BJ (cell line): ENCODE results near the gene CFDP1. TPM values are rescaled to one million over a fixed set of nuclear protein-coding genes. Genes with fewer than 3 reads are reported as not detected.

Experiments
- CTCF ChIA-PET: fragments of 350-600 bp; formaldehyde crosslinking; extraction: SDS; loops from one replicate; lab custom pipeline; 2021; ENCODE audit warnings: antibody characterized with exemption, inconsistent platforms; lab: Yijun Ruan, JAX
- POLR2A ChIA-PET: fragments of 300-600 bp; sonication (Branson Sonifier 250); formaldehyde crosslinking; extraction: SDS; loops from one replicate; lab custom pipeline; 2021; ENCODE audit warnings: antibody characterized with exemption; lab: Charles Lee
- DNase-seq: peaks from one replicate; pipeline ENCODE4 v3.0.0-alpha.2; 2011; ENCODE audit warnings: low read depth
- H3K27me3 ChIP-seq: 2 replicates; pipeline ENCODE4 v1.6.0; 2011; ENCODE audit warnings: low read length; ENCODE audit not compliant: control insufficient read depth, insufficient read depth
- H3K36me3 ChIP-seq: 2 replicates; pipeline ENCODE4 v1.5.1; 2011; ENCODE audit warnings: low read length; ENCODE audit not compliant: control insufficient read depth, insufficient read depth
- H3K4me3 ChIP-seq: 2 replicates; pipeline ENCODE4 v1.5.1; 2011; ENCODE audit warnings: low read depth, mild to moderate bottlenecking, control low read depth, low read length
- CTCF ChIP-seq: IDR thresholded peaks from 2 replicates; pipeline ENCODE4 v1.5.1; 2011; ENCODE audit warnings: low read depth, mild to moderate bottlenecking, control low read depth, inconsistent platforms, low read length, moderate library complexity; ENCODE audit not compliant: insufficient read depth
- polyA plus RNA-seq: library from polyadenylated mRNA; depleted of rRNA; stranded (reverse); fragments of >200 nt; gene quantifications from 2 replicates; pipeline ENCODE4 v1.2.3, GENCODE V29; 2011

The CFDP1 gene
- polyA plus RNA-seq, 1 experiment, result 10.9 TPM

GRCh38 chr16:75416904-75417565 lies 16.3 kb downstream of the CFDP1 start:
- TF ChIP-seq CTCF, result no peak
- ChIA-PET POLR2A (no interaction called here), CTCF (interaction anchor here (0.9 kb wide), 1 partner anchor 100 kb away, joined by 3 read pairs; no protein-coding TSS in a partner anchor)
- Histone ChIP-seq H3K4me3 (no peak overlapping the region), H3K36me3 (0 out of 2 replicates have a peak, but pooled peaks cover 2% of the 10 kb centered on the region), H3K27me3 (no peaks in the 10 kb centered on the region)
- DNase-seq, result no peak

GRCh38 chr16:75415169-75415905 lies 18.0 kb downstream of the CFDP1 start:
- 0 out of 2 replicates have a peak, but pooled peaks cover 4% of the 10 kb centered on the region for H3K36me3 ChIP-seq
- no peak overlapping the region for H3K4me3 ChIP-seq
- no peaks in the 10 kb centered on the region for H3K27me3 ChIP-seq
- DNase-seq, result no peak
- POLR2A ChIA-PET, result no interaction called here
- no peak for TF ChIP-seq CTCF
- CTCF ChIA-PET, result interaction anchor here (0.7 to 1.1 kb wide), 2 partner anchors 13 to 216 kb away, joined by 3 to 4 read pairs; no protein-coding TSS in a partner anchor

- no peaks in the 10 kb centered on the region for H3K27me3 ChIP-seq
- no peak for TF ChIP-seq CTCF
- H3K36me3 ChIP-seq, result 0 out of 2 replicates have a peak, but pooled peaks cover 4% of the 10 kb centered on the region
- DNase-seq, result no peak
- POLR2A ChIA-PET, result no interaction called here
- CTCF ChIA-PET, result no interaction called here
- no peak overlapping the region for H3K4me3 ChIP-seq
Observed at GRCh38 chr16:75413951-75414350, 19.4 kb downstream of the CFDP1 start.

- no peak for DNase-seq
- Histone ChIP-seq H3K4me3 (no peak overlapping the region), H3K36me3 (0 out of 2 replicates have a peak, but pooled peaks cover 2% of the 10 kb centered on the region), H3K27me3 (no peaks in the 10 kb centered on the region)
- TF ChIP-seq CTCF, result no peak
- POLR2A ChIA-PET, result no interaction called here
- CTCF ChIA-PET, result interaction anchor here (0.8 kb wide), 1 partner anchor 14 kb away, joined by 4 read pairs; no protein-coding TSS in a partner anchor
Observed at GRCh38 chr16:75406943-75407342, 26.4 kb downstream of the CFDP1 start.

GRCh38 chr16:75402821-75403475 lies 30.4 kb downstream of the CFDP1 start:
- no peak overlapping the region for H3K4me3 ChIP-seq
- ChIA-PET POLR2A (no interaction called here), CTCF (interaction anchor here (0.8 to 8.2 kb wide), 12 partner anchors 9 to 204 kb away, joined by 3 to 67 read pairs (median 4); no protein-coding TSS in a partner anchor)
- no peaks in the 10 kb centered on the region; the same call in 1 of the 2 replicates for H3K36me3 ChIP-seq
- no peak for DNase-seq
- peak; percentile 64 for TF ChIP-seq CTCF
- no peaks in the 10 kb centered on the region for H3K27me3 ChIP-seq
